ENCODE measurements around the gene ANTXR2.

The ANTXR2 gene

GRCh38 chr4:79907001-79907400, 166.0 kb downstream of the ANTXR2 start:
- TF ChIP-seq CTCF (IDR thresholded peaks at IDR 0.05), result no peak
- H3K27me3 ChIP-seq (ENCODE audit: control insufficient read depth, insufficient read depth, low read length), result no peaks in the 10 kb centered on the region
- no peak overlapping the region for H3K9ac ChIP-seq
- H3K36me3 ChIP-seq (ENCODE audit: control insufficient read depth, insufficient read depth, low read length), result no peaks in the 10 kb centered on the region
- no peak overlapping the region for H3K27ac ChIP-seq
- H3K9me3 ChIP-seq (ENCODE audit: control insufficient read depth, low read length), result no peaks in the 10 kb centered on the region
- H2AFZ ChIP-seq, result no peak overlapping the region
- H3K4me3 ChIP-seq (ENCODE audit: low read depth, low read length), result no peak overlapping the region
- H3K79me2 ChIP-seq, result no peaks in the 10 kb centered on the region
- no peak overlapping the region for H3K4me2 ChIP-seq (ENCODE audit: low read length)
- no peaks in the 10 kb centered on the region for H3K4me1 ChIP-seq

- no peak overlapping the region for H3K4me2 ChIP-seq (ENCODE audit: low read length)
- TF ChIP-seq CTCF (IDR thresholded peaks at IDR 0.05), result no peak
- H3K27me3 ChIP-seq (ENCODE audit: control insufficient read depth, insufficient read depth, low read length), result no peaks in the 10 kb centered on the region
- H3K9ac ChIP-seq, result no peak overlapping the region
- no peaks in the 10 kb centered on the region for H3K36me3 ChIP-seq (ENCODE audit: control insufficient read depth, insufficient read depth, low read length)
- H3K9me3 ChIP-seq (ENCODE audit: control insufficient read depth, low read length), result no peaks in the 10 kb centered on the region
- no peak overlapping the region for H3K4me3 ChIP-seq (ENCODE audit: low read depth, low read length)
- H3K27ac ChIP-seq, result no peak overlapping the region
- H3K4me1 ChIP-seq, result no peaks in the 10 kb centered on the region
- no peak overlapping the region for H2AFZ ChIP-seq
- no peaks in the 10 kb centered on the region for H3K79me2 ChIP-seq
Observed at GRCh38 chr4:79906303-79906702, 166.7 kb downstream of the ANTXR2 start.

DNA sequence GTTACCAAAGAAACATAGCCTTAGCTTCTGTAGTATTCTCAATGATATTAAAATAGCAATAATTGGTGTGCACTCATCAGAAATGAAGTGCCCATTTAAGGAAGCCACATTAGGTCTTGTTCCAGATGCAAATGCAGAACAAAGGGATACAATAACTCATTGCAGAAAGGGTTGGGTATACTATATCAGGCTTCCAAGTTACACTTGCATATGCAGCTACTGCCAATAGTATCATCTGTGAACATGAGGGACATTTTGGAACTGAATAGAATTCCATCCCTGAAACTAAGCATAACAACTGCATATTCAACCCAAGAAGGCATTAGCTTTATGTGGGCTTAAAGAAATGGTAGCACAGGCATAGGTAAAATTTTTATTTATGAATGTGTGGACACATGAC, 167.8 kb downstream of the ANTXR2 start:
- no peak for TF ChIP-seq CTCF (IDR thresholded peaks at IDR 0.05)
- no peaks in the 10 kb centered on the region for H3K4me1 ChIP-seq
- no peak overlapping the region for H3K27ac ChIP-seq

GRCh38 chr4:79904331-79904730, 168.7 kb downstream of the ANTXR2 start:
- Histone ChIP-seq H3K36me3 (ENCODE audit: control insufficient read depth, insufficient read depth, low read length) (no peaks in the 10 kb centered on the region), H3K79me2 (no peaks in the 10 kb centered on the region), H3K9me3 (ENCODE audit: control insufficient read depth, low read length) (no peaks in the 10 kb centered on the region), H3K4me3 (ENCODE audit: low read depth, low read length) (no peak overlapping the region), H3K4me2 (ENCODE audit: low read length) (no peak overlapping the region), H2AFZ (no peak overlapping the region), H3K27ac (no peak overlapping the region), H3K4me1 (no peaks in the 10 kb centered on the region), H3K27me3 (ENCODE audit: control insufficient read depth, insufficient read depth, low read length) (no peaks in the 10 kb centered on the region), H3K9ac (no peak overlapping the region)
- TF ChIP-seq CTCF (IDR thresholded peaks at IDR 0.05), result no peak

More for the DNA sequence above, 167.8 kb downstream of the ANTXR2 start:
- Histone ChIP-seq H3K4me2 (ENCODE audit: low read length) (no peak overlapping the region), H3K9me3 (ENCODE audit: control insufficient read depth, low read length) (no peaks in the 10 kb centered on the region), H3K9ac (no peak overlapping the region), H3K4me3 (ENCODE audit: low read depth, low read length) (no peak overlapping the region), H2AFZ (no peak overlapping the region), H3K27me3 (ENCODE audit: control insufficient read depth, insufficient read depth, low read length) (no peaks in the 10 kb centered on the region), H3K36me3 (ENCODE audit: control insufficient read depth, insufficient read depth, low read length) (no peaks in the 10 kb centered on the region), H3K79me2 (no peaks in the 10 kb centered on the region)

GRCh38 chr4:79900182-79900581, 172.8 kb downstream of the ANTXR2 start:
- Histone ChIP-seq H3K4me3 (ENCODE audit: low read depth, low read length) (no peak overlapping the region), H2AFZ (no peak overlapping the region), H3K4me2 (ENCODE audit: low read length) (no peak overlapping the region), H3K27me3 (ENCODE audit: control insufficient read depth, insufficient read depth, low read length) (no peaks in the 10 kb centered on the region), H3K9ac (no peak overlapping the region), H3K4me1 (no peaks in the 10 kb centered on the region), H3K27ac (no peak overlapping the region), H3K9me3 (ENCODE audit: control insufficient read depth, low read length) (no peaks in the 10 kb centered on the region), H3K36me3 (ENCODE audit: control insufficient read depth, insufficient read depth, low read length) (no peaks in the 10 kb centered on the region), H3K79me2 (no peaks in the 10 kb centered on the region)
- TF ChIP-seq CTCF (IDR thresholded peaks at IDR 0.05), result no peak

Data from parathyroid adenoma (tissue), 2 donors.